IPS-NIHi11 (cell line): Measurements from ENCODE around the gene HSD11B2.

ENCODE experiments used
- DNase-seq: peaks from one replicate; pipeline ENCODE4 v3.0.0; 2012; ENCODE audit warnings: mixed read lengths, low spot score

Gene HSD11B2

DNA sequence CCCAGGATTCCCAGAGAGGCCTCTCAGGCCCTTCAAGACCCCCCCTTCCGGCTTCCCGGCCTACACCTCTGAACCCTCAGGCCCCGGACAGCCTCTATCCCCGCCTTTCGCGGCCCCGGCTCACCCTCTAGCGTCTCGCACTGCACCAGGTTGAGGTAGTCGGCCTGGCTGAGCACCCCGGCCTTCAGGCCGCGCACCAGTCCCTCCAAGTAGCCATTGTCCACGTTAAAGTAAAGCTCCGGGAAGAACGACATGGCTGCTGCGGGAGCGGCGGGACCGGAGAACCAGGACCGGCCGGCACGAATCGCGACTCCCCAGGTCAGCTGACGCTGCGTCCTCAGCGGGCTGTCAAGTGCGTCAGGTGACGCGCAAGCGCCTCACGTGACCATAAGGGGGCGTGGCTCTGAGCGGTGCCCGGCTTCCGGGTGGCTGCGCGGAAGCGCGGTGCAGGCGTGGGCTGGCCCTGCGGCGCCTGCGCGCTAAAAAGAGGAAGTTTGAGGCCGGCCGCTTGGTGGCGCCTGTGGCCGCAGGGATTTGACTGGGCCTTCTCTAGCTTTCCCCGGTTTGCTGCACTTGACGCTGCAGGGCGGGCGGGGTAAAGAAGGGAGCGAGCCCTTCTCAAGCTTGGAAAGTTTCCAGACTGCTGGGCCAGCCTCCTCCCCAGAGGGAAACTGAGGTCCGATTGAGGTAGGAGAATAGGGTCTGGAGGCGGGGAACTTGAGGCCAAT, 50.1 kb downstream of the HSD11B2 start, which contains the start of gene ATP6V0D1:
TSS of gene ATP6V0D1 (minus strand) at position 325 of the 728 bp plus-strand sequence. CDS start at position 254, 71 bp downstream.
- peak; percentile 99 for DNase-seq

GRCh38 chr16:67481561-67482232, 50.8 kb downstream of the HSD11B2 start:
- no peak for DNase-seq

GRCh38 chr16:67482233-67482924, 51.5 kb downstream of the HSD11B2 start:
- DNase-seq = no peak

- DNase-seq = no peak
These were observed 52.2 kb downstream of the HSD11B2 start, which contains the start of gene AGRP for GRCh38 chr16:67483150-67483549. AGRP (minus strand) TSS chr16:67483547; CDS start chr16:67483398, 149 bp downstream.

DNA sequence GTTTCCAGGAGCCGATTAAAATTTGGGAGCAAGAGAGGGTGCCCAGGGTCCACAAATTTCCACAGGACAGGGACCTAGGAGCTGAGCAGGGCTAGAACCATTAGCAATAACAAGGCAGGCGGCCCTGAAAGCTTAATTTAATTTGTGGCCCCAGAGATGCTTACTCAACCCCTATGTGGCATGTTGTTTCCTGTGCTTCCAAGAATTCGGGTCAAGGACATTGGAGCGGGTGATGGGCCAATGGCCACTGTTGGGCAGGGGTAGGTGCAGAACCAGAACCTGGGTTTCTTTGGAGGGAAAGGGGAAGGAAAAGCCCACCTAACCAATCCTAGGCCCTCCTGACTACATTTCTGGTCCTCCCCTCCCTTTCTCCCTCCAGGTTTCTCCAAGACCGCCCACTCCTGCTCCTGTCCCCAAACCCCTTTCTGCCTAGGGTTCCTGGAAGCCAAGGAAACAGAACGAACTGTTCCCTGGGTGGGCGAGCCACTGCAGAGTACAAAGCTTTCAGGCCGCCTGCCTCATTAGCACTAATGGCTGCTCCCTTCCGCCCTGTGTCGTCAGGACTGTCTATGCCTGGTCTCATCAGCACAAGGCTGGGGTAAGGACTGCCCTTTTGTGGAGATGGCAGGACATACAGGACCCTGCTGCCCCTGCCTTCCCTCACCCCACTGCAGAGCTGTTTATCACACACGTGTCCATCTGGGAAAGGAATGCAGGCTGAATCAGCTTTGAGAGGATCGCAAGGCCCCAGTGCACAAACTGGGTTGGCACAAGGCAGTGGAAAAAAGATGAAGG, 53.0 kb downstream of the HSD11B2 start:
- DNase-seq = no peak

DNA sequence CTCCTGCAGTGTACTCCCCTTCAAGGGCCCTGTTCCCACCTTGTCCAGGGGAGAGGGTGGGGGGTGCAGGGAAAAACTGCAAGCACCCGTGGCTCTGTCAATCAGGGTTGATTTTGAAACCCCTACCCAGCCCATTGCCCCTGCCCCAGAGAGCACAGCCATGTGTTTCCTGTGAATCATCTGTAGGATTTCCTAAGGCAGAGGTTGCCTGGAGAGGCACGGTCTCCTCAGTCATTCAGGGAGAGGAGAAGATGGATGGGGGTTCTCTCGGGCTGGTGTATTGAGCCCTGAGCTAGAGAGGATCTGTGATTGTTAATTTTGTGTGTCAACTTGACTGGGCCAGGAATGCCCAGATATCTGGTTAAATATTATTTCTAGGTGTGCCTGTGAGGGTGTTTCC, 55.9 kb downstream of the HSD11B2 start:
- DNase-seq = no peak
